Cardiac fibroblast (primary cell): ENCODE measurements around the gene CPVL.

Experiments used
- DNase-seq, 2 donors: peaks; one replicate each; pipeline versions ENCODE4 v3.0.0 to v3.0.0-alpha.2; 2010; ENCODE audit warnings: low read depth in 2 of 2
- H3K4me3 ChIP-seq, 2 donors: replicated peaks in 1 of 2; 1 replicate in 1 of 2; 2 replicates in 1 of 2; pipeline ENCODE4 v1.5.1; 2011; ENCODE audit warnings: low read depth in 2 of 2, low read length in 2 of 2, mild to moderate bottlenecking in 2 of 2, moderate library complexity in 1 of 2
- TF ChIP-seq, protein P1 (sequence below): IDR thresholded peaks from one replicate; pipeline ENCODE4 v1.5.1; 2011; ENCODE audit warnings: low read depth, mild to moderate bottlenecking, low read length, inconsistent platforms

CPVL gene

GRCh38 chr7:29013931-29014330 is 132.4 kb downstream of the CPVL start:
- H3K4me3 ChIP-seq: no peak overlapping the region
- no peak for DNase-seq
- TF ChIP-seq, protein P1, sequence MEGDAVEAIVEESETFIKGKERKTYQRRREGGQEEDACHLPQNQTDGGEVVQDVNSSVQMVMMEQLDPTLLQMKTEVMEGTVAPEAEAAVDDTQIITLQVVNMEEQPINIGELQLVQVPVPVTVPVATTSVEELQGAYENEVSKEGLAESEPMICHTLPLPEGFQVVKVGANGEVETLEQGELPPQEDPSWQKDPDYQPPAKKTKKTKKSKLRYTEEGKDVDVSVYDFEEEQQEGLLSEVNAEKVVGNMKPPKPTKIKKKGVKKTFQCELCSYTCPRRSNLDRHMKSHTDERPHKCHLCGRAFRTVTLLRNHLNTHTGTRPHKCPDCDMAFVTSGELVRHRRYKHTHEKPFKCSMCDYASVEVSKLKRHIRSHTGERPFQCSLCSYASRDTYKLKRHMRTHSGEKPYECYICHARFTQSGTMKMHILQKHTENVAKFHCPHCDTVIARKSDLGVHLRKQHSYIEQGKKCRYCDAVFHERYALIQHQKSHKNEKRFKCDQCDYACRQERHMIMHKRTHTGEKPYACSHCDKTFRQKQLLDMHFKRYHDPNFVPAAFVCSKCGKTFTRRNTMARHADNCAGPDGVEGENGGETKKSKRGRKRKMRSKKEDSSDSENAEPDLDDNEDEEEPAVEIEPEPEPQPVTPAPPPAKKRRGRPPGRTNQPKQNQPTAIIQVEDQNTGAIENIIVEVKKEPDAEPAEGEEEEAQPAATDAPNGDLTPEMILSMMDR: no peak

GRCh38 chr7:29013082-29013695 is 133.1 kb downstream of the CPVL start:
- TF ChIP-seq, protein P1: no peak
- no peak overlapping the region for H3K4me3 ChIP-seq
- no peak for DNase-seq

- no peak overlapping the region for H3K4me3 ChIP-seq
- DNase-seq: no peak
- TF ChIP-seq, protein P1: no peak
These were observed 136.4 kb downstream of the CPVL start for GRCh38 chr7:29009947-29010346.

DNA sequence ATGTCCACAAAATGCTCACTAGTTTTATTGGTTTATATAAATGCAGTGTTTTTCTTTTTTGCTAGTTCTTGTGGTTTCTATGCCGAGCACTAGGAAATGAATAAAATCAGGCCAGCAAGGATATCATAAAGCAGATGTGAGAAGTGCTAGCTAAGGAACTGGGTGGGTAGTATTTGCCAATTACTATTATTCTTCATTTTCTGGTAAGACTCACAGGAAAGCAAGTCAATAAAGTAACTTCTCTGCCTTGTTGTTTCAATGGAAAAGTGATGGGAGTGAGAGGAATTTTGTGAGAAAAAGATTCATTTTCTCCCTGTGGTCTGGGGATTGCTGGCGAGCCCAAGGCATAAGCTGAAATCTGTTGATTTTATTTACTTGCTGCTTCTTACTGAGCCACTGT is 137.7 kb downstream of the CPVL start:
- TF ChIP-seq, protein P1: no peak
- H3K4me3 ChIP-seq: no peak overlapping the region
- no peak for DNase-seq

GRCh38 chr7:29007127-29007526 is 139.2 kb downstream of the CPVL start:
- no peak for DNase-seq
- TF ChIP-seq, protein P1: no peak
- H3K4me3 ChIP-seq: no peak overlapping the region

GRCh38 chr7:29005829-29006228 is 140.5 kb downstream of the CPVL start:
- peak; percentile 31 to 34 for DNase-seq

More at GRCh38 chr7:29005829-29006228, 140.5 kb downstream of the CPVL start:
- no peak overlapping the region for H3K4me3 ChIP-seq
- TF ChIP-seq, protein P1: no peak
